Hepatocyte (in vitro differentiated cells): ENCODE results near the gene TSPO2. TPM values are rescaled to one million over a fixed set of nuclear protein-coding genes. Genes with fewer than 3 reads are reported as not detected.

Source experiments
- DNase-seq: peaks from one replicate; pipeline ENCODE4 v3.0.0-alpha.2; 2016; ENCODE audit warnings: low spot score
- H2AFZ ChIP-seq: fragments of 200-600 bp; sonication (generic); 2 replicates; pipeline ENCODE4 v1.6.0; 2016; ENCODE audit warnings: antibody characterized with exemption, mild to moderate bottlenecking
- H3K27ac ChIP-seq: fragments of 200-600 bp; sonication (generic); 2 replicates; pipeline ENCODE4 v1.5.1; 2016; ENCODE audit warnings: mild to moderate bottlenecking
- H3K27me3 ChIP-seq: fragments of 200-600 bp; sonication (generic); 2 replicates; pipeline ENCODE4 v1.6.1; 2016
- H3K36me3 ChIP-seq: fragments of 200-600 bp; sonication (generic); replicated peaks from 2 replicates; pipeline ENCODE4 v1.5.1; 2016; ENCODE audit warnings: low read depth; ENCODE audit not compliant: insufficient read depth
- H3K4me1 ChIP-seq: fragments of 200-600 bp; sonication (generic); 2 replicates; pipeline ENCODE4 v1.5.1; 2016; ENCODE audit warnings: mild to moderate bottlenecking, moderate library complexity; ENCODE audit not compliant: insufficient read depth
- H3K4me2 ChIP-seq: fragments of 200-600 bp; sonication (generic); 2 replicates; pipeline ENCODE4 v1.6.0; 2016
- H3K4me3 ChIP-seq: fragments of 200-600 bp; sonication (generic); 2 replicates; pipeline ENCODE4 v1.5.1; 2016; ENCODE audit warnings: mild to moderate bottlenecking
- H3K79me2 ChIP-seq: fragments of 200-600 bp; sonication (generic); 2 replicates; pipeline ENCODE4 v1.6.0; 2017; ENCODE audit warnings: mild to moderate bottlenecking
- H3K9me2 ChIP-seq: fragments of 200-600 bp; sonication (generic); replicated peaks from 2 replicates; pipeline ENCODE4 v1.6.0; 2017; ENCODE audit warnings: mild to moderate bottlenecking; ENCODE audit not compliant: insufficient read depth
- H3K9me3 ChIP-seq: fragments of 200-600 bp; sonication (generic); 2 replicates; pipeline ENCODE4 v1.5.1; 2016; ENCODE audit warnings: low read depth, mild to moderate bottlenecking
- H4K20me1 ChIP-seq: fragments of 200-600 bp; sonication (generic); 2 replicates; pipeline ENCODE4 v1.6.0; 2016; ENCODE audit warnings: mild to moderate bottlenecking; ENCODE audit not compliant: insufficient read depth, poor library complexity, severe bottlenecking
- EZH2 ChIP-seq: fragments of 200-600 bp; sonication (generic); IDR thresholded peaks from 2 replicates; pipeline ENCODE4 v1.6.1; 2016; ENCODE audit warnings: antibody characterized with exemption, mild to moderate bottlenecking, borderline replicate concordance
- EZH2phosphoT487 ChIP-seq: fragments of 200-600 bp; sonication (generic); IDR thresholded peaks from one replicate; pipeline ENCODE4 v1.6.1; 2018; ENCODE audit warnings: antibody characterized with exemption, mild to moderate bottlenecking, low read depth, moderate library complexity; ENCODE audit not compliant: unreplicated experiment, severe bottlenecking
- WGBS: methylation state at CpG from one replicate; pipeline ENCODE4 v1.1.6; 2016; ENCODE audit warnings: low lambda C conversion rate; ENCODE audit errors: missing lambda C conversion rate; 5-methylcytosine and 5-hydroxymethylcytosine counted together
- polyA plus RNA-seq: library from polyadenylated mRNA; unstranded; fragments of >200 nt; fragmentation: Nextera tagmentation; extraction: Ambion mirVana; gene quantifications from 2 replicates; pipeline ENCODE4 v1.2.1, GENCODE V29; 2016
- total RNA-seq: library from RNA; depleted of rRNA; stranded (reverse); fragments of >200 nt; gene quantifications from 2 replicates; pipeline ENCODE4 v1.2.3, GENCODE V29; 2014
- TF ChIP-seq, protein P1 (sequence below): fragments of 200-600 bp; sonication (generic); IDR thresholded peaks from 2 replicates; pipeline ENCODE4 v1.5.1; 2016; ENCODE audit warnings: antibody characterized with exemption, mild to moderate bottlenecking; ENCODE audit not compliant: poor library complexity

TSPO2 gene
- total and polyA plus RNA-seq, 2 experiments from 2014 or later, result 0.27 to 0.36 TPM

DNA sequence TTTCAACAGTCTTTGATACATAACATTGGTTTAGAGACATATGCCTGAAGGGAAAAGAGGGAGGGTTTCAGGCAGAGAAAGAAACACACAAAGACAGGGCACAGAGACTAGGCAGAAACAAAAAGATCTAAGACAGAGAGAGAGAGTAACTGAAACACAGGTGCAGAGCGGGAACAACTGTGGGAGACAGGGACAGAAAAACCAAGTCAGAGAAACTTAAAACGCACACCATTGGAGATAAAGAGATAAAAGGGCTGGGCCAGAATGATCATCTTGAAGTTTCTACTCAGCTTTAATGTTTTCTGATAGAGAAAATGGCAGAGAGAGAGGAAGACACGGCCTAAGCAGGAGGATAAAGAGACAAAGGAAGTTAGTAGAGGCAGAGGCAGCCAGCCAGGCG, 15.0 kb upstream of the TSPO2 start:
- Histone ChIP-seq H3K27ac (peak overlapping the region; percentile 65), H3K9me2 (no peaks in the 10 kb centered on the region), H3K79me2 (no peaks in the 10 kb centered on the region), H3K4me1 (peaks cover 9% of the 10 kb centered on the region), H3K36me3 (no peaks in the 10 kb centered on the region), H2AFZ (peak overlapping the region; percentile 86), H3K4me3 (no peak overlapping the region), H3K4me2 (peak overlapping the region; percentile 82), H3K9me3 (no peaks in the 10 kb centered on the region), H4K20me1 (no peaks in the 10 kb centered on the region), H3K27me3 (no peaks in the 10 kb centered on the region)
- TF ChIP-seq, protein P1, sequence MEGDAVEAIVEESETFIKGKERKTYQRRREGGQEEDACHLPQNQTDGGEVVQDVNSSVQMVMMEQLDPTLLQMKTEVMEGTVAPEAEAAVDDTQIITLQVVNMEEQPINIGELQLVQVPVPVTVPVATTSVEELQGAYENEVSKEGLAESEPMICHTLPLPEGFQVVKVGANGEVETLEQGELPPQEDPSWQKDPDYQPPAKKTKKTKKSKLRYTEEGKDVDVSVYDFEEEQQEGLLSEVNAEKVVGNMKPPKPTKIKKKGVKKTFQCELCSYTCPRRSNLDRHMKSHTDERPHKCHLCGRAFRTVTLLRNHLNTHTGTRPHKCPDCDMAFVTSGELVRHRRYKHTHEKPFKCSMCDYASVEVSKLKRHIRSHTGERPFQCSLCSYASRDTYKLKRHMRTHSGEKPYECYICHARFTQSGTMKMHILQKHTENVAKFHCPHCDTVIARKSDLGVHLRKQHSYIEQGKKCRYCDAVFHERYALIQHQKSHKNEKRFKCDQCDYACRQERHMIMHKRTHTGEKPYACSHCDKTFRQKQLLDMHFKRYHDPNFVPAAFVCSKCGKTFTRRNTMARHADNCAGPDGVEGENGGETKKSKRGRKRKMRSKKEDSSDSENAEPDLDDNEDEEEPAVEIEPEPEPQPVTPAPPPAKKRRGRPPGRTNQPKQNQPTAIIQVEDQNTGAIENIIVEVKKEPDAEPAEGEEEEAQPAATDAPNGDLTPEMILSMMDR, result no peak
- no peak for TF ChIP-seq EZH2
- TF ChIP-seq EZH2phosphoT487, result no peak
- DNase-seq, result no peak
- 54% methylated on average over 4 of the region's 4 CpGs for WGBS

DNA sequence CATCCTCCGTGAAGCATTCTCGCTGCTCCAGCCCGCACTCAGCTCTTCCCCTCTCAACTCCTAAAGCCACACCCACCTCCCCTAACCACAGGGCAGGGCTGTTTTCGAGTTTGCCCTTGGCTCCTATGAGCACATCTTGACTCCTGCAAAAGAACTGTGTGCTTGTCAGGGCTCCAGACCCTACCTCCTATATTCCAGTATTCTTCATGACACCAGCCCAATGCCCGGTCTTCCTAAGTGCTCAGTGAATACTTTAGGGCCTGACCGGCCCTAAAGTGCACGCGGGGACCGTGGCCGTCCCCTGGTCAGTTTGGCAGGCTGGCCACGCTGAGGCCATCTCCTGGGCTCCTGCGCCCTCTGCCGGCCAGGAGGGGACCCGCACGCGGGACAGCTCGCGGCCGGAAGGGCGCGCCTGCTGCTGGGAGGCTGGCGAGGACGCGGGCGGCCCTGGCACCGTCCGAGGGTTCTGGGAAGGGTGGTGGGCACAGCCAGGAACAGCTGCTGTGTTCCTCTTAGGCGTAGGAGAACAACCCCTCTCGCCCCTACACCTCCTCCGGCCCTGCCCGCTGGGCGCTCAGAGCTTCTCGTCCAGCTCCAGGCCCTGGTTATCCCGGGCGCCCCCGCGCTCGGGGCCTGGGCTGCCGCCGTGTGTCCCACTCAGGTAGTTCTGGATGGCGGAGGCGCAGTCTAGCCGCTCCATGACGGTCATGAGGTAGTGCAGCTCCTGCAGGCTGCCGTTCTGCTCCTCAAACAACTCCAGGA, 14.3 kb upstream of the TSPO2 start:
- Histone ChIP-seq H2AFZ (peak overlapping the region; percentile 86), H3K4me2 (peak overlapping the region; percentile 82), H3K27ac (peak overlapping the region; percentile 76), H3K9me3 (no peaks in the 10 kb centered on the region), H3K4me1 (peaks cover 9% of the 10 kb centered on the region), H3K27me3 (no peaks in the 10 kb centered on the region), H3K9me2 (no peaks in the 10 kb centered on the region), H3K4me3 (peak overlapping the region; percentile 23), H3K79me2 (no peaks in the 10 kb centered on the region), H3K36me3 (no peaks in the 10 kb centered on the region), H4K20me1 (no peaks in the 10 kb centered on the region)
- TF ChIP-seq, protein P1, result peak; percentile 100
- TF ChIP-seq EZH2phosphoT487, result no peak
- TF ChIP-seq EZH2, result no peak
- peak; percentile 89 for DNase-seq
- 6% methylated on average over 45 of the region's 45 CpGs for WGBS

DNA sequence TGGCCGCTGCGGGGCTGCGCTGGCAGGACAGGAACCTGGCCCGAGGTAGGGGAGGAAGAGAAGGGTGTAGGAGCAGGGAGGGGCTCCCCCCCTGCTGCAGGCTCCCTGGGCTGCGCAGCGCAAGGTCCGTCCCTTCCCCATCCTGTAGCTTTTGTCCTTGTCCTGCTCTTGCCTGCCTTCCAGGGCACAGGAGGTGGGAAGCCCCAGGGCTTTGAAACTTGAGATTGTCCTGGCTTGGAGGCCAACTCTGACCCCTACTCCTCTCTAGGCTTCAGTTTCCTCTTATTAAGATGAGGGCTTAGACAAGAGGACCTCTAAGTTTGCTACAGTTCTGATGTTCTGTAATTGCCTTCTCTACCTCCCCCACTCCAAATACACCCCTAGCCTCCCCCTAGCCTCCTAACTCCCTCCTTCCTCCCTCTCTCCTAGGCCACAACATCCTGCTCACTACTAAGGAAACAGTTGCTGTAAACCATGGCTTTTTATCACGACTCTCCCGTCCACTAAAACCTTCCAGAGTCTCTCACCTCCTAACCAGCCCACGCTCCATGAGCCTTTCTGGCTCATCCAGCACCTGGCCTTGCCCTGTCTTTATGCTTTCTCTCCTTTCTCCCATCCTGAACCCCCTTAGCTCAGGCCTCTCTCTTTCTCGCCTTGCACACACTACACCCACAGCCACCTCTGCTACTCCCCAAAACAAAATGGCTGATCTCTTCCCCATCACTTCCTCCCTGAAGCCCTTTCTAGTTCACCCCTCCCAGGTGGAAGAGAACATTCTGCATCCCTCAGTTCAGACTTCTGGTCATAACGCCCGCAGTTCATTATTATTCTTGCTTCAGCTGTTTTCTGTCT, 13.5 kb upstream of the TSPO2 start:
- Histone ChIP-seq H2AFZ (peak overlapping the region; percentile 86), H4K20me1 (no peaks in the 10 kb centered on the region), H3K4me1 (peaks cover 9% of the 10 kb centered on the region), H3K4me3 (peak overlapping the region; percentile 23), H3K27me3 (no peaks in the 10 kb centered on the region), H3K36me3 (no peaks in the 10 kb centered on the region), H3K4me2 (peak overlapping the region; percentile 82), H3K79me2 (no peaks in the 10 kb centered on the region), H3K9me3 (no peaks in the 10 kb centered on the region), H3K9me2 (no peaks in the 10 kb centered on the region), H3K27ac (peak overlapping the region; percentile 76)
- DNase-seq, result no peak
- no peak for TF ChIP-seq EZH2phosphoT487
- TF ChIP-seq, protein P1, result no peak
- 48% methylated on average over 13 of the region's 13 CpGs for WGBS
